Caco-2 (cell line): ENCODE data around the gene SPIN1. TPM values are rescaled to one million over a fixed set of nuclear protein-coding genes. Genes with fewer than 3 reads are reported as not detected.

Source experiments
- BruUV-seq: library from RNA; stranded (reverse); fragments of 400-500 nt; replicated peaks from 2 replicates; lab custom pipeline; 2021; lab: Mats Ljungman, UMichigan
- CTCF ChIA-PET: fragments of 300-600 bp; sonication (Branson Sonifier 250); formaldehyde crosslinking; loops from one replicate; lab custom pipeline; 2022; ENCODE audit warnings: antibody characterized with exemption; lab: Charles Lee
- POLR2A ChIA-PET: fragments of 300-600 bp; sonication (Branson Sonifier 250); formaldehyde crosslinking; loops from one replicate; lab custom pipeline; 2022; ENCODE audit warnings: antibody characterized with exemption; lab: Charles Lee
- DNase-seq, 2 experiments: peaks; one replicate each; pipeline versions ENCODE4 v3.0.0 to v3.0.0-alpha.2; 2020 to 2022
- H3K27me3 ChIP-seq: replicated peaks from 2 replicates; pipeline ENCODE4 v1.6.0; 2011; ENCODE audit warnings: low read length; ENCODE audit not compliant: control insufficient read depth, insufficient read depth
- H3K36me3 ChIP-seq: 2 replicates; pipeline ENCODE4 v1.5.1; 2011; ENCODE audit warnings: low read length; ENCODE audit not compliant: control insufficient read depth, insufficient read depth
- H3K4me1 ChIP-seq: fragments of 250-450 bp; sonication (Bioruptor Pico); 2 replicates; pipeline ENCODE4 v1.5.1; 2020; ENCODE audit warnings: mild to moderate bottlenecking
- H3K4me3 ChIP-seq: 2 replicates; pipeline ENCODE4 v1.5.1; 2011; ENCODE audit warnings: low read depth, mild to moderate bottlenecking, control low read depth, low read length
- H3K9me3 ChIP-seq: fragments of 250-450 bp; sonication (Bioruptor Pico); 2 replicates; pipeline ENCODE4 v1.5.1; 2020; ENCODE audit warnings: mild to moderate bottlenecking, moderate library complexity
- H3K27ac Mint-ChIP-seq: one replicate; pipeline ENCODE4 v1.8.0; 2022; ENCODE audit warnings: mixed read lengths; ENCODE audit not compliant: unreplicated experiment
- H3K27me3 Mint-ChIP-seq: one replicate; pipeline ENCODE4 v1.8.0; 2022; ENCODE audit warnings: mixed read lengths; ENCODE audit not compliant: insufficient read depth, unreplicated experiment
- H3K36me3 Mint-ChIP-seq: one replicate; pipeline ENCODE4 v1.8.0; 2022; ENCODE audit warnings: mild to moderate bottlenecking, mixed read lengths; ENCODE audit not compliant: insufficient read depth, unreplicated experiment
- H3K4me1 Mint-ChIP-seq: one replicate; pipeline ENCODE4 v1.8.0; 2022; ENCODE audit warnings: low read depth, mixed read lengths; ENCODE audit not compliant: unreplicated experiment
- H3K4me3 Mint-ChIP-seq: one replicate; pipeline ENCODE4 v1.8.0; 2022; ENCODE audit warnings: mild to moderate bottlenecking, moderate library complexity, mixed read lengths; ENCODE audit not compliant: unreplicated experiment
- H3K9me3 Mint-ChIP-seq: one replicate; pipeline ENCODE4 v1.8.0; 2022; ENCODE audit warnings: mixed read lengths; ENCODE audit not compliant: unreplicated experiment
- intact Hi-C: fragments of 100-400 bp; cut with micrococcal nuclease; formaldehyde crosslinking; loops from one replicate; pipeline ENCODE4 v1.10.0; 2022; ENCODE audit not compliant: unreplicated experiment
- total RNA-seq: library from RNA; stranded (reverse); gene quantifications from 2 replicates; pipeline ENCODE4 v1.2.3, GENCODE V29; 2022
- TF ChIP-seq, protein P1 (sequence below), 2 experiments: fragments of 200-600 bp in 1 of 2; IDR thresholded peaks; 1 replicate in 1 of 2; 2 replicates in 1 of 2; pipeline versions ENCODE4 v1.5.1 to v1.8.0; 2011 to 2022; ENCODE audit warnings: antibody characterized with exemption in 1 of 2, control low read depth in 1 of 2, inconsistent platforms in 1 of 2, low read depth in 1 of 2, low read length in 1 of 2, mild to moderate bottlenecking in 1 of 2, moderate library complexity in 1 of 2; ENCODE audit not compliant: insufficient read depth in 1 of 2, severe bottlenecking in 1 of 2, unreplicated experiment in 1 of 2

Gene SPIN1
- total RNA-seq, 1 experiment from 2014 or later = 51.7 TPM

DNA sequence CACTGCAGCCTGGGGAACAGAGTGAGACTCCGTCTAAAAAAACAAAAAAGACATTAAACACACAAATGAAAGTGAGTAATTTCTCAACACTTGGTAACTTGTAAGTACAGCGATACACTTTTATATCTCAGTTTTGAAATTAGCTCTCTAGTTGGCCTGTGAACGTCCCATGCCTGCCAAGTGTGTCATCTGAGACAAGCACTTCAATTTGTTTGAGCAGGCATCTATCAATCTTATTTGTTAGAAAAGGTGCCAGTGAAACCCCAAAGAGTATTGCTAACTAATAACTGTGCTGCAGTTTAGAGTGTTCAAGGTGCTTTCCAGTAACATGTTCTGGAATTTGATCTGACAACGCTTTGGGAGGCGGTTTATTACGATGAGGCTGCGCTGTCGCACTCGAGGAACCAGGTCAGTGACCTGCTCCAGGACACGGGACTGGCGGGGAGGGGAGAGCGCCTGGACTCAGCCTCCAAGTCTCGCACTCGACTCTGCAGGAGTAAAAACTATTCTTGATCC lies 1.1 kb upstream of the SPIN1 start:
- TSS peak; percentile 62 for BruUV-seq
- ChIA-PET POLR2A (no interaction called here), CTCF (interaction anchor here (0.6 kb wide), 1 partner anchor 187 kb away, joined by 4 read pairs; no protein-coding TSS in a partner anchor)
- TF ChIP-seq, protein P1, sequence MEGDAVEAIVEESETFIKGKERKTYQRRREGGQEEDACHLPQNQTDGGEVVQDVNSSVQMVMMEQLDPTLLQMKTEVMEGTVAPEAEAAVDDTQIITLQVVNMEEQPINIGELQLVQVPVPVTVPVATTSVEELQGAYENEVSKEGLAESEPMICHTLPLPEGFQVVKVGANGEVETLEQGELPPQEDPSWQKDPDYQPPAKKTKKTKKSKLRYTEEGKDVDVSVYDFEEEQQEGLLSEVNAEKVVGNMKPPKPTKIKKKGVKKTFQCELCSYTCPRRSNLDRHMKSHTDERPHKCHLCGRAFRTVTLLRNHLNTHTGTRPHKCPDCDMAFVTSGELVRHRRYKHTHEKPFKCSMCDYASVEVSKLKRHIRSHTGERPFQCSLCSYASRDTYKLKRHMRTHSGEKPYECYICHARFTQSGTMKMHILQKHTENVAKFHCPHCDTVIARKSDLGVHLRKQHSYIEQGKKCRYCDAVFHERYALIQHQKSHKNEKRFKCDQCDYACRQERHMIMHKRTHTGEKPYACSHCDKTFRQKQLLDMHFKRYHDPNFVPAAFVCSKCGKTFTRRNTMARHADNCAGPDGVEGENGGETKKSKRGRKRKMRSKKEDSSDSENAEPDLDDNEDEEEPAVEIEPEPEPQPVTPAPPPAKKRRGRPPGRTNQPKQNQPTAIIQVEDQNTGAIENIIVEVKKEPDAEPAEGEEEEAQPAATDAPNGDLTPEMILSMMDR (IDR thresholded peaks at IDR 0.05; ENCODE audit: insufficient read depth in 1 of 2, low read depth in 1 of 2, low read length in 1 of 2, severe bottlenecking in 1 of 2, unreplicated experiment in 1 of 2) = no peak
- intact Hi-C loops = loop anchor here (5.0 kb wide), 3 partner anchors 45 to 215 kb away; no protein-coding TSS in a partner anchor
- H3K4me3 ChIP-seq = peak overlapping the region; percentile 76
- H3K9me3 Mint-ChIP-seq = no peaks in the 10 kb centered on the region
- H3K9me3 ChIP-seq = no peaks in the 10 kb centered on the region
- no peaks in the 10 kb centered on the region for H3K36me3 ChIP-seq
- H3K4me3 Mint-ChIP-seq = peak overlapping the region; percentile 89
- H3K36me3 Mint-ChIP-seq = peaks cover 9% of the 10 kb centered on the region
- peak; percentile 23 to 55 for DNase-seq
- no peaks in the 10 kb centered on the region; the same call in 1 of the 2 replicates for H3K4me1 ChIP-seq
- no peaks in the 10 kb centered on the region for H3K27me3 Mint-ChIP-seq
- H3K27me3 ChIP-seq = no peaks in the 10 kb centered on the region
- peak overlapping the region; percentile 86 for H3K27ac Mint-ChIP-seq
- H3K4me1 Mint-ChIP-seq = peaks cover 2% of the 10 kb centered on the region

DNA sequence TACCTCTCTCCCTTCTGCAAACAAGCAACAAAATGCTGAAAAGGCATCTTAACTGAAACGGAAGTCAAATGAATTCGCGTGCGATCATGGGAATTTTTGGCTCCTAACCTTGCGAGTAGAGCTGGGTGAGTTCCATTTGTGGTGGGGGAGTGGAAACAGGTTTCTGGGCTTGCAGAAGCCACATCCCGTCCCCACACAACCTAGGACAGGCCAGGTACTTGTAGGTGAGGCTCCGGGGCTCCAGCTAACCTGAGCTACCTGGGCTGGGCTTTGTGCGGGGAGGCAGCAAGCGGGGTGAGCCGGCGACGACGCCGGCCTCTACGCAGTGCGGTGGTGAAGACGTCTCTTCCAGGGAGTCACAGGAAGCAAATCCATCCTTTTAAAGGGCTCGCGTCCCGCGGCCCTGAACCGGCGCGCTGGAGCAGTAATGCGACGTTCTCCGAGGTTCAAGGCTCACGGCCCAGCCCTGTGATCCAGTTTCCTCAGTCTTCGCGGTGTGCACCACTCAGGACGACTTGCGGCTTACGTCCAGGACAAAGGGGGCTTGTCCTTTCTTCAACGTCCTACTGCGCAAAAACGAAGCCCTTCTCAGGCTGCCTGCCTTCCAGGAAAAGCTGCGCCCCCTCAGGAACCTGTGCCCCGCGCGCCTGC lies 567 bp upstream of the SPIN1 start:
- H3K36me3 Mint-ChIP-seq = peaks cover 15% of the 10 kb centered on the region
- H3K9me3 ChIP-seq = no peaks in the 10 kb centered on the region
- no peaks in the 10 kb centered on the region for H3K9me3 Mint-ChIP-seq
- BruUV-seq = no TSS peak
- no peaks in the 10 kb centered on the region for H3K36me3 ChIP-seq
- peak overlapping the region; percentile 89 for H3K4me3 Mint-ChIP-seq
- H3K4me3 ChIP-seq = peak overlapping the region; percentile 76
- TF ChIP-seq, protein P1 (IDR thresholded peaks at IDR 0.05; ENCODE audit: insufficient read depth in 1 of 2, low read depth in 1 of 2, low read length in 1 of 2, severe bottlenecking in 1 of 2, unreplicated experiment in 1 of 2) = no peak
- DNase-seq = peak in 1 of 2 experiments; percentile 55
- H3K4me1 Mint-ChIP-seq = peaks cover 7% of the 10 kb centered on the region
- ChIA-PET POLR2A (no interaction called here), CTCF (interaction anchor here (0.6 kb wide), 1 partner anchor 187 kb away, joined by 4 read pairs; no protein-coding TSS in a partner anchor)
- intact Hi-C loops = loop anchor here (5.0 kb wide), 3 partner anchors 45 to 215 kb away; no protein-coding TSS in a partner anchor
- H3K4me1 ChIP-seq = no peaks in the 10 kb centered on the region; the same call in 1 of the 2 replicates
- H3K27ac Mint-ChIP-seq = peak overlapping the region; percentile 86
- H3K27me3 Mint-ChIP-seq = no peaks in the 10 kb centered on the region
- no peaks in the 10 kb centered on the region for H3K27me3 ChIP-seq

DNA sequence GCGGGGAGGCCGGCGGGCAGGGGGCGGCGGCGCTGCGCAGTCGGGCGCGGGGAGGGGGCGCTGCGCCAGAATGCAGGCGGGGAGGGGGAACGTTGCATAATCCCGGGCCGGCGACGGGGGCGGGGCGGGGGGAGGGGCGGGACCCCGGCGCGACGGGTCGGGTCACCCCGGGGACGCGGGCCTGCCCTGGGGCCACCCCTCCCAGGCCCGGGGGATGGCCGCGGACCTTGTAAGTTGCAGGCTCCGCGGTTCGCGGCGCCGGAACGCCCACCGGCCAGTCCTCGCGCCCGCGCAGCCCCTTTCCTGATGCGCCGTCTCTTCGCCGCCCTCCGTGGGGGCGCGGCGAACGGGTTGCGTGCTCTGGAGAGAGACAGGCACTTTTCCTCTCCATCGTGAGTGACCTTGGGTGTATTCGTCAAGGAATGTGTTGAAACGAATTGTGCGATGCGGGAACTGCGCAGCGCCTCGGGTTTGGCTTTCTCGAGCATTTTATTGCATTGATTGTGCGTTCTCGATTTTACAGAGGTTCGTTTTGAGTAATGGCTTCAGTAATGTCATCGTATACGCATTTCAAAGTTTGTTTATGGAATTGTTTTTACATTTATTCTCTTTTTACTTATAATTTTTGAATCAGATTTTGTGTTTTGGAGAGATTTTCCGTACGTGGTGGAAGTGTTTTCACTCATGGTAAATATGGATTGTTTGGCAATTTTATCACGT lies 802 bp downstream of the SPIN1 start:
- H3K27ac Mint-ChIP-seq = peak overlapping the region; percentile 74
- no TSS peak for BruUV-seq
- H3K27me3 Mint-ChIP-seq = no peaks in the 10 kb centered on the region
- H3K4me1 Mint-ChIP-seq = peaks cover 13% of the 10 kb centered on the region
- ChIA-PET CTCF (no interaction called here), POLR2A (no interaction called here)
- H3K36me3 ChIP-seq = no peaks in the 10 kb centered on the region
- TF ChIP-seq, protein P1 (IDR thresholded peaks at IDR 0.05; ENCODE audit: insufficient read depth in 1 of 2, low read depth in 1 of 2, low read length in 1 of 2, severe bottlenecking in 1 of 2, unreplicated experiment in 1 of 2) = no peak
- no peaks in the 10 kb centered on the region for H3K9me3 ChIP-seq
- H3K9me3 Mint-ChIP-seq = no peaks in the 10 kb centered on the region
- H3K4me3 ChIP-seq = peak overlapping the region; percentile 62
- DNase-seq = peak; percentile 71 to 73
- H3K27me3 ChIP-seq = no peaks in the 10 kb centered on the region
- H3K4me3 Mint-ChIP-seq = peak overlapping the region; percentile 74
- intact Hi-C loops = loop anchor here (5.0 kb wide), 3 partner anchors 47 to 217 kb away; no protein-coding TSS in a partner anchor
- no peaks in the 10 kb centered on the region; the same call in 1 of the 2 replicates for H3K4me1 ChIP-seq
- H3K36me3 Mint-ChIP-seq = peaks cover 19% of the 10 kb centered on the region
